Prostate gland (tissue), 2 donors: Measurements from ENCODE around the gene CCPG1. TPM values are rescaled to one million over a fixed set of nuclear protein-coding genes. Genes with fewer than 3 reads are reported as not detected.

Experiments
- DNase-seq: peaks from one replicate; pipeline ENCODE4 v3.0.0-alpha.2; 2019; ENCODE audit warnings: low spot score
- H3K27ac ChIP-seq, 2 donors: fragments of 200-600 bp; sonication (generic); 2 replicates each; pipeline ENCODE4 v1.5.1; 2017 to 2019
- H3K27me3 ChIP-seq: fragments of 200-600 bp; sonication (generic); replicated peaks from 2 replicates; pipeline ENCODE4 v1.5.1; 2019; ENCODE audit not compliant: insufficient read depth
- H3K36me3 ChIP-seq, 2 donors: fragments of 200-600 bp; sonication (generic); 1 replicate in 1 of 2; 2 replicates in 1 of 2; pipeline versions ENCODE4 v1.5.1 to v1.8.1; 2017 to 2019
- H3K4me1 ChIP-seq: fragments of 200-600 bp; sonication (generic); replicated peaks from 2 replicates; pipeline ENCODE4 v1.5.1; 2019
- H3K4me3 ChIP-seq, 2 donors: fragments of 200-600 bp; sonication (generic); 2 replicates each; pipeline ENCODE4 v1.5.1; 2017 to 2019
- H3K9me3 ChIP-seq: fragments of 200-600 bp; sonication (generic); 2 replicates; pipeline ENCODE4 v1.5.1; 2017
- CTCF ChIP-seq, 4 experiments: fragments of 200-600 bp in 2 of 4; fragments of 450-650 bp in 2 of 4; sonication (generic) in 2 of 4; IDR thresholded peaks; 1 replicate in 3 of 4; 2 replicates in 1 of 4; pipeline ENCODE4 v1.5.1; 2016 to 2019; ENCODE audit warnings: antibody characterized with exemption in 4 of 4, mild to moderate bottlenecking in 2 of 4, moderate library complexity in 2 of 4
- POLR2A ChIP-seq: fragments of 450-650 bp; IDR thresholded peaks from one replicate; pipeline ENCODE4 v1.6.1; 2016; ENCODE audit warnings: antibody characterized with exemption, mild to moderate bottlenecking
- POLR2AphosphoS5 ChIP-seq: sonication (generic); formaldehyde crosslinking; IDR thresholded peaks from one replicate; pipeline ENCODE4 v1.6.1; 2017; ENCODE audit warnings: antibody characterized with exemption
- WGBS: methylation state at CpG from one replicate; pipeline ENCODE4 v1.1.5; 2018; 5-methylcytosine and 5-hydroxymethylcytosine counted together
- intact Hi-C: fragments of 100-400 bp; cut with DNase I; formaldehyde crosslinking; loops from one replicate; pipeline ENCODE4 v1.14.2; 2022
- total RNA-seq, 2 donors: library from RNA; depleted of rRNA; stranded (reverse); fragments of >200 nt; gene quantifications; one replicate each; pipeline ENCODE4 v1.1.0, GENCODE V29; 2016

The CCPG1 gene
- total RNA-seq, 2 donors from 2014 or later: 23.4 to 78.2 TPM

- Histone ChIP-seq H3K36me3 (no peaks in the 10 kb centered on the region), H3K9me3 (no peaks in the 10 kb centered on the region), H3K4me3 (no peak overlapping the region), H3K27ac (no peak overlapping the region), H3K27me3 (no peaks in the 10 kb centered on the region), H3K4me1 (no peaks in the 10 kb centered on the region)
- WGBS: 90% methylated on average over 10 of the region's 10 CpGs
- TF ChIP-seq POLR2AphosphoS5 (no peak), CTCF (IDR thresholded peaks at IDR 0.05) (no peak), POLR2A (no peak)
- DNase-seq: no peak
- intact Hi-C loops: no loop called here
Observed at GRCh38 chr15:55361048-55361447, 47.1 kb downstream of the CCPG1 start.

GRCh38 chr15:55360256-55360655 lies 47.9 kb downstream of the CCPG1 start:
- H3K27ac ChIP-seq: no peak overlapping the region
- TF ChIP-seq POLR2AphosphoS5 (no peak), CTCF (IDR thresholded peaks at IDR 0.05) (no peak), POLR2A (no peak)
- no peaks in the 10 kb centered on the region for H3K27me3 ChIP-seq
- WGBS: 72% methylated on average over 6 of the region's 6 CpGs
- no peaks in the 10 kb centered on the region for H3K4me1 ChIP-seq
- H3K9me3 ChIP-seq: no peaks in the 10 kb centered on the region
- H3K36me3 ChIP-seq: no peaks in the 10 kb centered on the region
- no peak for DNase-seq
- intact Hi-C loops: no loop called here
- H3K4me3 ChIP-seq: no peak overlapping the region

- H3K9me3 ChIP-seq: no peaks in the 10 kb centered on the region
- H3K4me1 ChIP-seq: no peaks in the 10 kb centered on the region
- H3K27me3 ChIP-seq: no peaks in the 10 kb centered on the region
- no peak overlapping the region for H3K27ac ChIP-seq
- H3K36me3 ChIP-seq: no peaks in the 10 kb centered on the region
- H3K4me3 ChIP-seq: no peak overlapping the region
- no peak for DNase-seq
- TF ChIP-seq POLR2A (no peak), CTCF (IDR thresholded peaks at IDR 0.05) (no peak), POLR2AphosphoS5 (no peak)
- intact Hi-C loops: no loop called here
Observed at GRCh38 chr15:55358471-55358870, 49.7 kb downstream of the CCPG1 start.

- Histone ChIP-seq H3K4me1 (no peaks in the 10 kb centered on the region), H3K27ac (no peak overlapping the region), H3K4me3 (no peak overlapping the region), H3K36me3 (no peaks in the 10 kb centered on the region), H3K27me3 (no peaks in the 10 kb centered on the region), H3K9me3 (no peaks in the 10 kb centered on the region)
- WGBS: 99% methylated on average over 2 of the region's 2 CpGs
- intact Hi-C loops: no loop called here
- DNase-seq: no peak
- TF ChIP-seq POLR2A (no peak), POLR2AphosphoS5 (no peak), CTCF (IDR thresholded peaks at IDR 0.05) (no peak)
Observed at GRCh38 chr15:55357774-55358173, 50.4 kb downstream of the CCPG1 start.

- Histone ChIP-seq H3K4me1 (no peaks in the 10 kb centered on the region), H3K4me3 (no peak overlapping the region), H3K9me3 (no peaks in the 10 kb centered on the region), H3K36me3 (no peaks in the 10 kb centered on the region), H3K27me3 (no peaks in the 10 kb centered on the region), H3K27ac (no peak overlapping the region)
- DNase-seq: no peak
- 97% methylated on average over 5 of the region's 5 CpGs for WGBS
- intact Hi-C loops: no loop called here
- no peak for TF ChIP-seq CTCF (IDR thresholded peaks at IDR 0.05)
- TF ChIP-seq POLR2AphosphoS5: no peak
- TF ChIP-seq POLR2A: no peak
Observed at GRCh38 chr15:55356985-55357585, 51.1 kb downstream of the CCPG1 start.
